ENCODE data around the gene LRCH4. TPM values are rescaled to one million over a fixed set of nuclear protein-coding genes. Genes with fewer than 3 reads are reported as not detected.

LRCH4 gene
- total and polyA plus RNA-seq, 2 of the 13 experiments (the other 11 are each of a cell fraction or from before 2014, with no cell fraction given) = 7.0 to 9.3 TPM

GRCh38 chr7:100570954-100571828 is 14.7 kb downstream of the LRCH4 start (continued):
- peak; percentile 35; the same call in 1 of the 2 replicates for TF ChIP-seq GMEB1 (CRISPR knock-in tag; IDR thresholded peaks at IDR 0.05; ENCODE audit: borderline replicate concordance)
- TF ChIP-seq ZNF557 (CRISPR knock-in tag; IDR thresholded peaks at IDR 0.05) = no peak
- no peak for TF ChIP-seq HMG20B (CRISPR knock-in tag; conservative IDR thresholded peaks at IDR 0.05)
- peak; percentile 76 for TF ChIP-seq ZFP90 (CRISPR knock-in tag; IDR thresholded peaks at IDR 0.05; ENCODE audit: borderline replicate concordance)
- 0 out of 2 replicates have a peak, but pooled peaks have one; percentile 3 for TF ChIP-seq PHF21A (CRISPR knock-in tag; IDR thresholded peaks at IDR 0.05)
- TF ChIP-seq ZNF720 (CRISPR knock-in tag; IDR thresholded peaks at IDR 0.05) = no peak
- no peak for TF ChIP-seq ZFP82 (CRISPR knock-in tag; IDR thresholded peaks at IDR 0.05; ENCODE audit: borderline replicate concordance)
- TF ChIP-seq DNMT1 (CRISPR knock-in tag; IDR thresholded peaks at IDR 0.05) = no peak
- no peak for TF ChIP-seq HOXA7 (CRISPR knock-in tag; IDR thresholded peaks at IDR 0.05)
- no peak for TF ChIP-seq CREB3 (CRISPR knock-in tag; IDR thresholded peaks at IDR 0.05)
- TF ChIP-seq UBTF (CRISPR knock-in tag; IDR thresholded peaks at IDR 0.05) = peak; percentile 25; the same call in 1 of the 2 replicates
- 0 out of 2 replicates have a peak, but pooled peaks have one; percentile 71 for TF ChIP-seq POLR2AphosphoS2 (IDR thresholded peaks at IDR 0.05; ENCODE audit: low read depth, low read length)
- no peak for TF ChIP-seq TCF12 (IDR thresholded peaks at IDR 0.05)
- TF ChIP-seq TCF12 (CRISPR knock-in tag; IDR thresholded peaks at IDR 0.05) = peak; percentile 68; the same call in 1 of the 2 replicates

Data from HepG2 (cell line).